NCI-H774 (cell line): Measurements from ENCODE around the gene DYSF.
A peak's percentile ranks its signal among the peaks of the same experiment; 100 is the strongest.

Source experiments
- DNase-seq: peaks from one replicate; lab custom pipeline; 2025; lab: John Stamatoyannopoulos, UW

The DYSF gene

DNA sequence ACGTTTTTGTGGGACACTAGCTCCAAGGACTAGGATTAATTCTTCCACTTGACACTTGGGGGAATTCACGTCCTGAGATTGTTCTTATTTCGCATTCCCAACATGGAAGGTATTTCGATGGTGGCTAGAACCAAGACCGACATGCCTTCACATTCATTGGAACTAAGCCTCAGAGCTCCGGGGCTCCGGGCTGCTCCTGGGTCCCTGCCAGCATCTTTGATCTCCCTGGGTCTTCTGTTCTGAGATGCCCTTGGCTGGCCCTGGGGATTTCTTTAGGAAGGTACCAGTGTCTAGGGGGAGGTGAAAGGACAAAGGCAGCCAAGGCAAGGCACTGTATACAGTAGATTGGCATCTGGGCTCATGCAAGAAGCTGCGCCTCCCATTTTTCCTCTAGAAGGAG, 76.8 kb downstream of the DYSF start:
- DNase-seq: no peak

DNA sequence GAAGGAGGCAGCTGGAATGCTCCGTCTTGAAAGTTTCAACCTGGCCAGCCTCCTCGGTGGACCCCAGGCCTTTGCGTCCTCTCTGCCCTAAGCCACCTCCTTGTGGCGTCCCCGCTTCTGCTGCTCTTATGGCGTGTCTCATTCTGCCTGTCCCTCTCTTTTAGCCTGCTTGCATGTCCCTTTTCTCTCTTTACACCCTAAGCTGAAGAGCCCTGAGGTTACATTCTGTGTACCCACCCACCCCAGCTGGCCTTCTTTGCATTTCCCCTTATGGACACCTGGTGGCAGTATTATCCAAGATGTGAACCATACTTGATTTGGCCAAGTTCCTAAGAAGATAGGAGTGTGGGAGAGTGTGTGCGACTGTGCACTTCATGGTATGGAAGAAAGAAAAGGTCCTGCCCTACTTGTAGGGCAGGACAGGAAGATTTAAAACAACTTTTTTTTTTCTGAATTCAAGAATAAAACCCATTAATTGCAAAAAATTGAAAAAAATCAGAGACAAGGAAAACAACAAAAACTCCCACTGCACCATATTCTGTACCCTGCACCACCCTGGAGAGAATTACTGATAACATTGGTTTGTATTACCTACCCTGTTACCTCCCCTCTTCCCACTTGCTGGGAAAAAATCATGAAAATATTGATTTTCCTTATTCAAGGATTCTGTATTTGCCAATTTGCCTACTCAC, 77.4 kb downstream of the DYSF start:
- peak; percentile 29 for DNase-seq

DNA sequence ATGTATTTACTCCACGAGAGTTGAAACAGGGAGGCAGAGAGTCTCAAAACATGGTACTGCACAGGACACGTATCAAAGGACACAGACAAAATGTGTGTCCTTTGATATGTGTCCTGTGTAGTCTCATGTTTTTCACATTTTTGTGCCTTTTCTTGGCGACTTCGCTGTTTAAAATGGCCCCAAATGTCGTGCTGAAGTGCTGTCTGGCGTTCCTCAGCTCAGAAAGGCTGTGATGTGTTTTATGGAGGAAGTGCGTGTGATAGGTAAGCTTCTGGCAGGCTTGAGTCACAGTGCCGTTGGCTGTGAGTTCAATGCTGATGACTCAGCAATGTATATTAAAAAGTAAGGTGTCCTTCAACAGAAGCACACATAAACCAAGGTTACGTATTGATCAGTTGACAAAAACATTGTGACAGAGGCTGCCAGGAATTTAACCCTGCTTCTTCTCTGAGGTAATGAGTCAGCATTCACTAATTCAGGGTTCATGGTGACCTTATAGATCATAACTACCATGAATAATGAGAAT, 78.2 kb downstream of the DYSF start:
- no peak for DNase-seq

DNA sequence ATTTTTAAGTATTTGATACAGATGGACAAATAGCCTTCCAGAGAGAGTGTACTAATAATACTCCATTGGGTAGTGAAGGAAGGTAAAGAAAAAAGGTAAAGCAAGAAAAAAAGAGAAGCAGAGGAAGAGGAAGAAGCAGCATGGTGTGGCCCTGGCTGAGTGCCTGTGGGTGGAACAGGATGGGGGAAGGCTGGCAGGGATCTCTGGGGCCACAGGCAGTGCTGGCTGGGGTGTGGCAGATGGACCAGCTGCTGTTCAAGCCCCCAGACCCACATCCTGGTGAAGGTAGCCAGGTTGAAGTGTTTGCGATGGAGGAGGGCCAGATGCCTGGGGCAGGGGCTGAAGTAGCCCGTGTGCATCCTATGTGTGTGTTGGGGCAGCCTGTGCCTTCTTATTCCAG, 79.0 kb downstream of the DYSF start:
- DNase-seq: no peak

DNA sequence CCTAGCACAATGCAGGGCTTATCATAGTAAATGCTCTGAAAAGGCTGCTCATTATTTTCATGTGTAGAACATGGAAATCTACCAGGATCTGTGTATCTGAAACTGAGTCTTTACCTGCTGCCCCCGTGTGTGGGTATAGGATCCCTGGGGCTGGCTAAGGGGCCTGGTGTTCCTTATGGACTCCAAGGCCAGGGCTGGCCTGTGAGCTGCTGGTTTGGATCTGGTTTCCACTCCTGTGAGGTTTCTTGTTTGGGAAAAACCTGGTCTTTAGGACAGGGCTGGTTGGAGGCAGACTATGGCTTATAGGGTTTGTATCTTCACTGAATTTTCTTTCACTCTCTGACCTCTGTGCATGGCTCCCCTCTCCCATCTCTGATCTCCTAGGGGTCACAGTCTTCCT, 80.8 kb downstream of the DYSF start:
- DNase-seq: no peak

DNA sequence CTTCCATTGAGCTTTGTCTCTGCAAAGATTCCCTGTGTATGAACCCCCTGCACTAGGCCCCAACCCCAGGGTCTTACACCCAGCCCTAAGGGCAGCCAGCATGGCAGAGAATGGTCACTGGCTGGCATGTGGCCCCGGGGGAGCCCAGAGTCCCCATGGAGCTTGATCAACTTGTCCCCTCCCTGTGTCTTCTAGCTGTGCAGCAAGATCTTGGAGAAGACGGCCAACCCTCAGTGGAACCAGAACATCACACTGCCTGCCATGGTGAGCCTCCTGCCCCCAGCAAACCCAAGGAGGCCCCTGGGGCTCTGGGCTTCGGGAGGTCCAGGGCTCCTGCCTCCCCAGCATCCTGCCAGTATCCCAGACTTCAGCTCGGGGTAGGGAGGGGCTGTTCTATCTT, 81.5 kb downstream of the DYSF start:
- DNase-seq: no peak

DNA sequence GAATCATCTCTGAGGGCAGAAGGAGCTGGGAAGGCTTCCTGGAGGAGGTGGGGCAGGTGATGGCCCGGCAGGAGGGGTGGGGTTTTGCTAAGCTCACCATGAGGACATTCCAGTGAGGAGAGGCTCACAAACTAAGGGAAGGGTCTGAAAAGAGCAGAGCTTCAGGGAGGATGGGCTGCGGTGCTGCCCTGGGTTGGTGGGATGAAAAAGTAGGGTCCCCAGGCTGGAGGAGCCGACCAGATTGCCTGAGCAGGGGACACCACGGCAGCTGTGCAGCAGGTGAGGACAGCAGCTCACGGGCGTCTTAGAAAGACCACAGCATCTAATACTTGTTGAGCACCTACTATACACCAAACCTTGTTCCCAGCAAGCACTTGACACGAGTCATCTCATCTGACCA, 82.2 kb downstream of the DYSF start:
- DNase-seq: no peak

DNA sequence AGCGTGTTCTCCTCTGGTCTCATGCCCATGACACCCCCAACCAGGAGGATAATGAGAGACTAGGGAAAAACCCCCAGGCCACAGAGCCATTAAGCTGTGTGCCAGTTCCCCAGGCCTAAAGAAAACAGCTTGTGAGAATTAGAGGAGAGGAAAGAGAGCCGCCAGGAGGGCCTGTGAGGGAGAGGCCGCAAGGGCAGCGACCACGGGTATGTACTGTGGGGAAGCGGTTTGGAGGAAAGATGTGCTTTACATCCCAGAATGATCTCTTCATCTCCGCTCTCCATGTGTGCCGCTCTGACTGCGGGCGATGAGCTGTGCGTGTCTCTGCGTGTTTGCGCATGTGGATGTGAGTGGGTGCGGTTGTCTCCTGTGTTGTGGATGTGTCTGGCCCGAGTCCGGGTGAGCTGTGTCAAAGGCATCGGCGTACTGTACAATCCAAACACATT, 82.9 kb downstream of the DYSF start:
- DNase-seq: no peak

DNA sequence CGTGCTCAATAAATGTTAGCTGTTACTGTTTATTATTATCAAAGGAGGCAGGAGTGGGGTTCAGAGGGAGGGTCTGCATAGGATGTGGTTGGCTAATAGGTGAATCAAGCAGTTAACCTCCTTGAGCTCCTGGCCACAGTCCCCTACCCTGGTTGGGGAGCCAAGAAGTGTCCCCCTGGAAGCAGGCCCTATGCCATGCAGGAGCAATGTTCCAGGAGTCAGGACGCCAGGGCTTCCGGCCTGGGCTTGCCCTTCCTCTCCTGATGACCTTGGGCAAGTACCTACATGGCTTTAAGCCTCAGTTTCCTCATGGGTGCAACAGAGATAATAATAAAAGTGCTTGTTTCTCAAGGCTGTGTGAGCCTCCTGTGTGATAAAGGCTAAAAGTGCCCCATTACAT, 84.9 kb downstream of the DYSF start:
- no peak for DNase-seq

DNA sequence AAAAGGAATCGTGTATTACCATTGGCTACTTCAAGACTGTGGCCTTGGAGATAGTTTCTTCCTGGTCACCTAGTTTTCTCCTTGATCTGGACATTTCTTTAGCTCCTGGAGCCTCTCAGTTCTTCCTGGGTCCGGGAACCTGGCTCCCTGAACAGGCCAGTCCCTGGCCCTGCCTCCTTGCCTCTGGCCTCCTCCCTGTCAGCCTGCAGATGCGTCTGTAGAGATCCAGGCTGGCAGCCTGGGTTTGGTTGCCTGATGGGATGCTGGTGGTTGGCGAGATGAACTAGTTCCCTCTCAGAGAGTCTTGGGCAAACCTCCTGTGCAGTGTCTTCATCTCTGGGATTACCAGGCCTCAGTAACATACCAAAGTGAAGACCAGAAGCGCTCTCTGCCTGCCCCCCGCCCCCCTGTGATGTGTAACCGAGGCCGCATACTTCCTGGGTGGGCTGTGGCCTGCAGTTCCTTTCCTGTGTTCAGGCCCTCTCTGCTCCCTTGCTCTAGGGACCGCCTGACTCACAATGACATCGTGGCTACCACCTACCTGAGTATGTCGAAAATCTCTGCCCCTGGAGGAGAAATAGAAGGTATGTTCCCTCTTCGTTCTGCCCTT, 85.4 kb downstream of the DYSF start:
- no peak for DNase-seq

DNA sequence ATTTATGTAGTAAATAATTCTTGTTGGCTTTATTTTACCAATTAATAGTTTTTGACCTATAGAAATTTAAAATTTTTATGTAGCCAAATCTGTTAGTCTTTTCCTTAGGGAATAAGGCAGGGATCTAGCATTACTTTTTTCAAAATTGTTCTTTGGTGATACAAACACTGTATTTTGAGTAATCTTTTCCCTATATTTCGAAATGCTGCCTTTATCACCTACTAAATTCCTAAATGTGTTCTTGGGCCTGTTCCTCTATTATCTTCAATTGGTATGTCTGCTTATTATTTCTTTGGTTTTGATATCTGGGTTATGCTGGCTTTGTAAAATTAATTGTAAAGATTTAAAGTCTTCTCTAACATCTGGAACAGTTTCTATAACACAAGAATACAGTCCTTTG, 87.5 kb downstream of the DYSF start:
- DNase-seq: no peak

DNA sequence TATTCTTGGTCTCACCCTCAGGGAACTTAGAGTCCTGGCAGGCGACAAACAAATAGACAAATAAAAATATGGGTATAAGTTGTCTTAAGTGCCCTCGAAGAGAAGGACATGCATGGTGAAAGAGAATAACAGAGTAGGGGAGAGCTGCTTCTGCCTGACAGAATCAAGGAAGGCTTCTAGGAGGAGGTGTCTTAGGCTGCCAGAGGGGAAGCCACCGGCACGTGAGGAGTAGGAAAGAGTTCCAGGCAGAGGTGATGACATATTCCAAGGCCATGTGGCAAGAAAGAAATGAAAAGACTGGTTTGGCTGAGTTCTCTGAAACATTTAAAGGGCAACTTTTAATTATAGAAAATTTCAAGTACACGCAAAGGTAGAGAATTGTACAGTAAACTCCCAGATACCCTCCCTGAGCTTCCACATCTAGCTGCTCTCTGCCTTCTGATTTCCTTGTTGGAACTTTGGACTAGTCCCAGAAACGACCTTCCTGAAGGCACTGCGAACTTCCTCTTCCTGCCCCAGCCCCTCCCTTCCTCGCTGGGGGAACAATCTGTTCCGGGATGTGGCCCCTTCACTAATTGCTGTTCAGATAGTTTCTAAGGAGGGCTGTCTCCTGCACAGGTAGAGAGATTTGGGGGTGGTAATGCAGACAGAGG, 91.7 kb downstream of the DYSF start:
- DNase-seq: no peak

DNA sequence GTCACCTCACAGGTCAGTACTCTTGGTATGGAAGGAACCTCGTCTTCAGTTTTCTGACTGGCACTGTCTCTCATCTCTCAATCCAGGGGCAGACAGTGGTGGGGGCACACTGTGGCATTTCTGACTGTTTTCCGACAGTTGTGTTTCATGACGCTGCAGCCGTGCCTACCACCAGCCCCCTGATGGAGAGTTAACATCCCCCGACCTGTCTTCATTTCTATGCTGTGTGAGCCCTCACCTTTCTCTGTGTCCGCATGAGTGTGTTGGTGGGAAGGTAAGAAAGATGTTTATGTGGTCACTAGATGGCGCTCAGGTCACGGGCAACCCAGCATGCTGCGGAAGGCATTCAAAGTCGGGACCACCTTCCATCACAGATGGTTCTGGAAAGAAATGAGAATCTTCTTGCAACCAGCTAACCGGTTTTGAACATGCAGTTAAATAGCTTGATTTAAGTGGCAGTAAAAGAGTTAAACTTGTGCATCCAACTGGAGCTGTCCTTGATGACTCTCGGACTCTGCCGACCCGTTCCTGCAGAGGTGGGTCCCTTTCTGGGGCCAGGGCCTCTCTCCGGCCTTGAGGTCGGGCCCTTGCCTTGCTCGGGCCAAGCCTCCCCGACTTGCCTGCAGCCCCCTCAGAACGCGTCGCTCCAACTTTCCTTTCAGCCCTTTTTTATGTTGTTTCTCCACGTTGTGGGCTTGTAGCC, 92.4 kb downstream of the DYSF start:
- peak; percentile 22 for DNase-seq

DNA sequence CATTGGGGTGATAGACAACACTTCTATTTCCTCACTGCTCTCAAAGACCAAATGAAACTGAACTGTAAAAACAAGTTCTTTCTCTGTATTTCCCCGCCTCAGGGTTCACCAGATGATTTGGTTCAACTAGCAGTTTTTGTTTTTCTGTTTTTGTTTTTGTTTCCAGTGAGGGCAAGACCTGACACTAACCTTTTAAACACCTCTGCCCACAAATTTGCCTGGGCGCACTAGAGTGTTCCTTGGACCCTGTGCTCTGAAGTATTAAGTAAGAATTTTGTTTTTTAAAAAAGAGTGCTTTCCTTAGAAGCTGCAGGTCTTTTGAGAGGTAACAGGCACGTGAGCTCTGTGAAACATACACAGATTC, 92.9 kb downstream of the DYSF start:
- DNase-seq: no peak

DNA sequence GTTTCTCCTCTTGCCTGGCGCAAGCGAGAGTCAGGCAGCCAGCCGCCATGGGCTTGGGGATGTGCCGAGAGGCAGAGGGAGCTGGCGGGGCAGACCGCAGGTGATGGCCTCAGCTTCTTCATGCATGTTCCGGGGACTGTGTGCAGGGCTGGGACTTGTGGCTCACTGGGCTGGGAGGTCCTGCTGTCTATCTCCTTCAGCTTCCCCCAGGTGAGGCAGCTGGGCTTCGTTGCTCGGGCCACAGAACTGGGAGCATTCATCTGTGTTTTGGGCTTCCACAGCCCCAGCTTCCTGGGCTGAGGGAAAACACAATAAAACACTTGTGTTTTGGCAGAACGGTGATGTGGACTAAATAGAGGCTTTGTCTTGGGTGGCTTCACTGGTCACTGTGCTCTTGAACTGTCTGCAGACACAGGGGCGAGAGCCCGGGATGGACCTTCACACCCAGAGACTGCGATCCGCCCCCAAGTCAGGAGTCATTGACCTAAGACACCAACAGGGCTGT, 93.5 kb downstream of the DYSF start:
- no peak for DNase-seq

DNA sequence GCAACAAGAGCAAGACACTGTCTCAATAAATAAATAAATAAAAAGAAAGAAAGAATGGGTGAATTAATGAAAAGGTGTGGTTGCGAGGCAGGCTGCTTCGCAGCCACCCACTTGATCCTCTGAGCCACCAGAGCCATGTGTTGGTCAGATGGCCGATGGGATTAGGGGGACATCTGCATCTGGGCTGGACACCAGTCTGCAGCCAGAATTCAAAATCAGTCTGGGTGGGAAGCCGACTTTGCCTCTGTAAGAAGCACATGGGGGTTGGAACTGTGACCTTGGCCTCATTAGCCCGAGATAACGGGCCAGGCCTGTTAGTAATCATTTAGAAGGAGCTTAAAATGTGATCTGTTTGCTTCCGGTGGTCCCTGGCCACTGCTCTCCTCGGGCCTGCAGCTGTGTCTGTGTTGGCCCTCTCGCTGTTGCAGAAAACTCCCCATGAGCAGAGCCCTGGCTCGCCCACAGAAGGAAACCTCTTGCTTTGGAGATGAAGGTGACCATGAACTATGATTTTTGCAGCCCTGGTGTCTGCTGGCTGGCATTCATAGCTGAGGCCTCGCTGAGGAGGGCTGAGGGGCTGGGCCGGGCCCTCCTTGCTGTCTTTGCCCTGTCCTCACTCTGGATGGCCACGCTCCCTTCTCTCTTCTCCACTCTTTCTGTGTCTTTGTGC, 94.4 kb downstream of the DYSF start:
- DNase-seq: no peak

DNA sequence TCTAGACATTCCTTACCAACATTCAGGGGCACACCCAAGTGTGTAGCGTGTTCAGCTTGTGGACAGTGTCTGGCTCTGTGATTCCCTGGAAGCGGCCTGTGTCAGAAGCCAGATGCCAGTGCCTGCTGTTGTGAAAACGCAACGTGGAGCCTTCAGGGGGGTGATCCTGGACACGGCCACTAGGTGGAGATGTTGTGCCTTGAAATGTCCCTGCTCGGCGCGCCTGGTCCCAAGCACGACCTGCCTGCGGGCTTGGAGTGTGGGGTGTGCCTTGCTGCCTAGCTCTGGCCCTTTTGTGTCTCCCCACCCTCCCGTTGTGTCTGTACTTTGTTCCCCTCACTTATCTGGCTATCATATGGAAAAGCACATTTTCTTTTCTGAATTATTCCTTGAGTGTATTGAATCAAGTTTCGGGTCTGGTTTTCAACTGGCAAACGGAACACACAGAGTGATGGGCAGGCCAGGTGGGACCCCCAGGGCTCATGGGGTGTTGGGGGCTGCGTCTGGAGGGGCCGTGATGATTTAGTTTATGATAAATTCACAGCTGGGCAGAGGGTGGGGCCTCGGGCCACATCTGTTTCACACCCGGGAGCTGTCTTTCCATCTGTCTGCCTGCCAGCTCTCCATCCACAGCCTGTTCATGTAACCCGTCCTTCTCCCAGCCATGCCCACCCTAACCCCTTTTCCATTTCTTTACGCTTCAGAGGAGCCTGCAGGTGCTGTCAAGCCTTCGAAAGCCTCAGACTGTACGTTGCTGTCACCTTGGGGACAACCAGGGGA, 95.5 kb downstream of the DYSF start:
- peak; percentile 11 for DNase-seq

DNA sequence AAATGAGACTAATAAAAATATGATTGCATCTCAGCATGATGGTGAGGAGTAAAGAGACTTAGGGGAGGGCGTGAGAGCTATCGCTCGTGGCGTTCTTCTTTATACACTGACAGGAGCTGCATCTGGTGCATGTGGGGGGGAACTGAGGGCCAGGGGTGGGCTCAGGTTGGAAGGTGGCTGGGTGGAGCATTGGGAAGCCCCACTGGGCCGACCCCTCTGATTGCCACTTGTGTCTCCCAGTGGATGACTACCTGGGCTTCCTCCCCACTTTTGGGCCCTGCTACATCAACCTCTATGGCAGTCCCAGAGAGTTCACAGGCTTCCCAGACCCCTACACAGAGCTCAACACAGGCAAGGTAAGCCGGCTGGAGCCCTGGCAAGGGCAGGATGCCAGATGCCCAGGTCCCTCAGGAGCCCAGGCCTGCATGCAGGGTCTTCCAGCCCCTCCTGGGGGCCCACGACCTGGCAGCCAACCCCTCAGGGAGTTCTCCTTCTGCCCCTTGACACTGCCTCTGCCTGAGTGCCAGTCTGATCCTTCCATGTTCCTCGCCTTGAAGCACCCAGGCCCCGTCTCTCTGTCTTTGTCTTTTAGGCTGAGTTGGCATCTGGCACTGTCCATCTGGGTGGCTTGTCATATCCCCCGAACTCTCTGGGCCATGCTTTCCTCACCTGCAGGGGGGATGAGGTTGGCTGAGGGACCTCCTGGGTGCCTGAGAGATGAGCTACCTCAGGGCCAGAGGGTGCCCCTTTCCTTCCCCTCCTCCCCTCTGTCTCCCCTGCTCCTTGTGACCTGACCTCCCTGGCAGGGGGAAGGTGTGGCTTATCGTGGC, 97.7 kb downstream of the DYSF start:
- DNase-seq: no peak

DNA sequence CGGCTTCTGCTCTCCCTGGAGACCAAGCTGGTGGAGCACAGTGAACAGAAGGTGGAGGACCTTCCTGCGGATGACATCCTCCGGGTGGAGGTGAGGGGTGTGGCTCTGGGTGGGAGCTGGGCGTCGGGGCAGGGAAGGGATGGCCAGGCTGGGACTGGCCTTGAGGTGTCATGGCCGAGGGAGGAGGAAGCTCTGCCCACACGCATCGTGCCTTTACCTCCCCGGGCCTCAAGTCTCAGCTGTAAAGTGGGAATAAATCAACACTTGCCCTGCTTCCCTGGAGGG, 98.2 kb downstream of the DYSF start:
- DNase-seq: no peak

DNA sequence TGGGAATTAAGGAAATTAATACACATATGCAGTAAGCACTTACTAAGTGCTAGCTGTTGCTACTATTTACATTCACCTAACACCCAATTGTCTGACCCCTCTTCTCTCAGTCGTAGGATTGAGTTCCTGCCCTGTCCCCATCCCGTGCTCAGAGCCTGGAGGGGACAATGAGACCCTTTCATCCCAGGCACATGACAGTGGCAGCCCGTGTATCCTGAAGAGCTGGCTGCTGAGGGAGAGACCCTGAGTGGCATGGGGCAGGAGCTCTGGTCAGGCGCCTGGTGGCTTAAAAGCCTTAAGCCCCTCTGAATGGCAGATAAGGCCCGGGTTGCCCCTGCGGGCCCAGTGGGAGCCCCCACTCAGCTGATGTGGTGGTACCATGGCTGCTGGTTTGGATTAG, 99.0 kb downstream of the DYSF start:
- DNase-seq: no peak
